Right forelimb (tissue), 1 donor: ENCODE results near the gene ARHGAP30.
A peak's percentile ranks its signal among the peaks of the same experiment; 100 is the strongest.
"Not testable (repeated sequence)": the region's sequence is repeated elsewhere in the genome, so short reads cannot be mapped to it uniquely, and the experiment has no call there.

Source experiments
- DNase-seq: peaks from one replicate; pipeline ENCODE4 v3.0.0-alpha.2; 2018

ARHGAP30 gene

GRCh38 chr1:161070761-161071160 is 1.1 kb upstream of the ARHGAP30 start:
- no peak for DNase-seq

- DNase-seq: no peak
Observed at GRCh38 chr1:161069241-161069640, 450 bp downstream of the ARHGAP30 start.

GRCh38 chr1:161068306-161069234 is 1.1 kb downstream of the ARHGAP30 start:
- no peak for DNase-seq

GRCh38 chr1:161066694-161067093 is 3.0 kb downstream of the ARHGAP30 start:
- no peak for DNase-seq

GRCh38 chr1:161065681-161066080 is 4.0 kb downstream of the ARHGAP30 start:
- DNase-seq: not testable (repeated sequence)

- not testable (repeated sequence) for DNase-seq
Observed at GRCh38 chr1:161063936-161064335, 5.8 kb downstream of the ARHGAP30 start.

- DNase-seq: no peak
Observed at GRCh38 chr1:161061419-161061818, 8.3 kb downstream of the ARHGAP30 start.

GRCh38 chr1:161059293-161059692 is 10.4 kb downstream of the ARHGAP30 start:
- no peak for DNase-seq

- DNase-seq: no peak
Observed at GRCh38 chr1:161054805-161055204, 14.9 kb downstream of the ARHGAP30 start.

GRCh38 chr1:161054232-161054631 is 15.5 kb downstream of the ARHGAP30 start:
- DNase-seq: no peak

GRCh38 chr1:161052899-161053298 is 16.8 kb downstream of the ARHGAP30 start:
- DNase-seq: no peak

- no peak for DNase-seq
Observed at GRCh38 chr1:161051219-161051618, 18.5 kb downstream of the ARHGAP30 start.

- no peak for DNase-seq
Observed at GRCh38 chr1:161048949-161049722, 20.6 kb downstream of the ARHGAP30 start.

- no peak for DNase-seq
Observed at GRCh38 chr1:161047436-161048420, 22.0 kb downstream of the ARHGAP30 start.

- DNase-seq: no peak
Observed at GRCh38 chr1:161046605-161047228, 23.0 kb downstream of the ARHGAP30 start.

- DNase-seq: peak; percentile 97
Observed at GRCh38 chr1:161045736-161046604, 23.7 kb downstream of the ARHGAP30 start, which contains the start of gene USF1. Gene USF1, minus strand, starts transcription at chr1:161045977. Its CDS starts 2,702 bp downstream, at chr1:161043275.

GRCh38 chr1:161044908-161045735 is 24.6 kb downstream of the ARHGAP30 start:
- peak; percentile 72 for DNase-seq

GRCh38 chr1:161044535-161044907 is 25.2 kb downstream of the ARHGAP30 start:
- no peak for DNase-seq

GRCh38 chr1:161039546-161039945 is 30.1 kb downstream of the ARHGAP30 start:
- DNase-seq: no peak

- no peak for DNase-seq
Observed at GRCh38 chr1:161039154-161039545, 30.5 kb downstream of the ARHGAP30 start.
